SK-MEL-5 (cell line): ENCODE results near the gene CCR5. TPM values are rescaled to one million over a fixed set of nuclear protein-coding genes. Genes with fewer than 3 reads are reported as not detected.
A peak's percentile ranks its signal among the peaks of the same experiment; 100 is the strongest.

ENCODE experiments used
- DNase-seq: peaks from one replicate; pipeline ENCODE4 v3.0.0-alpha.2; 2016; ENCODE audit warnings: low read depth, low spot score
- in situ Hi-C: cut with HindIII; loops from 2 replicates; pipeline ENCODE4 v1.10.0; 2016; ENCODE audit warnings: low sequenced_read_pairs, high pct_unique_total_duplicates, low pct_unique_long_range_greater_than_20kb
- total RNA-seq: library from RNA; depleted of rRNA; stranded (reverse); fragments of >200 nt; shearing (Covaris generic); gene quantifications from 2 replicates; pipeline ENCODE4 v1.2.3, GENCODE V29; 2014; rRNA removed

The CCR5 gene
- total RNA-seq, 1 experiment from 2014 or later: not detected

GRCh38 chr3:46414739-46415138, 44.0 kb downstream of the CCR5 start:
- in situ Hi-C loops: no loop called here

GRCh38 chr3:46416125-46416810, 45.5 kb downstream of the CCR5 start:
- DNase-seq: no peak
- in situ Hi-C loops: no loop called here

More at GRCh38 chr3:46414739-46415138, 44.0 kb downstream of the CCR5 start:
- no peak for DNase-seq

GRCh38 chr3:46416811-46417510, 46.2 kb downstream of the CCR5 start:
- in situ Hi-C loops: no loop called here
- DNase-seq: no peak

GRCh38 chr3:46417841-46418611, 47.3 kb downstream of the CCR5 start:
- in situ Hi-C loops: no loop called here
- DNase-seq: no peak

GRCh38 chr3:46419816-46420215, 49.1 kb downstream of the CCR5 start:
- in situ Hi-C loops: no loop called here
- DNase-seq: no peak

- in situ Hi-C loops: no loop called here
Measured at GRCh38 chr3:46420931-46421330, 50.2 kb downstream of the CCR5 start.

GRCh38 chr3:46422617-46423016, 51.9 kb downstream of the CCR5 start:
- DNase-seq: no peak
- in situ Hi-C loops: no loop called here

More at GRCh38 chr3:46420931-46421330, 50.2 kb downstream of the CCR5 start:
- DNase-seq: no peak

- in situ Hi-C loops: no loop called here
- peak; percentile 41 for DNase-seq
Measured at GRCh38 chr3:46423588-46423987, 52.8 kb downstream of the CCR5 start.

Other genes with a start within 250 kb of the CCR5 start
- gene CCR1, start 162.6 kb upstream of the CCR5 start, total RNA-seq: 0.56 and 1.0 TPM in 2 replicates
- not detected in 2 replicates for gene CCR3, start 128.5 kb upstream of the CCR5 start, total RNA-seq
- gene CCR2, start 16.8 kb upstream of the CCR5 start, total RNA-seq: not detected in 2 replicates
- gene CCRL2, start 36.3 kb downstream of the CCR5 start, total RNA-seq: not detected in 2 replicates
- 0.11 TPM in 1 of 2 replicates, not detected in the other for gene LTF, start 94.0 kb downstream of the CCR5 start, total RNA-seq
- gene RTP3, start 127.0 kb downstream of the CCR5 start, total RNA-seq: not detected in 2 replicates
- gene LRRC2, start 195.4 kb downstream of the CCR5 start, total RNA-seq: not detected in 2 replicates
- gene FAM240A, start 241.6 kb downstream of the CCR5 start, total RNA-seq: not detected in 2 replicates